GM19193 (cell line): Measurements from ENCODE around the gene VWCE.
"Not testable (repeated sequence)": the region's sequence is repeated elsewhere in the genome, so short reads cannot be mapped to it uniquely, and the experiment has no call there.

Experiments
- POLR2A ChIP-seq: IDR thresholded peaks from 4 replicates; pipeline ENCODE4 v1.6.1; 2011; ENCODE audit not compliant: insufficient read depth, insufficient read length; ENCODE audit errors: extremely low read depth

The VWCE gene

GRCh38 chr11:61258546-61258945 is 36.6 kb downstream of the VWCE start:
- no peak for TF ChIP-seq POLR2A

- no peak for TF ChIP-seq POLR2A
These were observed 38.2 kb downstream of the VWCE start for GRCh38 chr11:61256710-61257482.

GRCh38 chr11:61254403-61255025 is 40.6 kb downstream of the VWCE start:
- no peak for TF ChIP-seq POLR2A

- TF ChIP-seq POLR2A = not testable (repeated sequence)
These were observed 54.2 kb downstream of the VWCE start, which contains the start of gene PGA5 for GRCh38 chr11:61240875-61241274. Gene PGA5 (plus strand): TSS chr11:61241175. CDS start chr11:61241227, 52 bp downstream.

GRCh38 chr11:61222047-61222446 is 73.1 kb downstream of the VWCE start, which contains the start of gene PGA4:
Gene PGA4 (plus strand): TSS chr11:61222347. CDS start chr11:61222401, 54 bp downstream.
- not testable (repeated sequence) for TF ChIP-seq POLR2A
